Tibial nerve (tissue), 4 donors: Measurements from ENCODE around the gene NAT10.

Experiments
- CTCF ChIP-seq, 5 experiments: fragments of 200-600 bp in 3 of 5; fragments of 450-650 bp in 2 of 5; sonication (generic) in 3 of 5; IDR thresholded peaks; one replicate each; pipeline ENCODE4 v1.5.1; 2016 to 2019; ENCODE audit warnings: antibody characterized with exemption in 5 of 5, mild to moderate bottlenecking in 3 of 5, moderate library complexity in 2 of 5
- EP300 ChIP-seq, 2 donors: sonication (generic); formaldehyde crosslinking; IDR thresholded peaks; one replicate each; pipeline ENCODE4 v1.6.1; 2017; ENCODE audit warnings: antibody characterized with exemption in 2 of 2, mild to moderate bottlenecking in 1 of 2
- POLR2A ChIP-seq, 2 donors: fragments of 450-650 bp; IDR thresholded peaks; one replicate each; pipeline ENCODE4 v1.6.1; 2017; ENCODE audit warnings: antibody characterized with exemption in 2 of 2, mild to moderate bottlenecking in 2 of 2, moderate library complexity in 2 of 2

- TF ChIP-seq CTCF (IDR thresholded peaks at IDR 0.05) (no peak), EP300 (IDR thresholded peaks at IDR 0.05) (no peak), POLR2A (IDR thresholded peaks at IDR 0.05) (no peak)
Observed at GRCh38 chr11:34173050-34173449, 67.6 kb downstream of the NAT10 start.
